ENCODE measurements around the gene ABCB10. TPM values are rescaled to one million over a fixed set of nuclear protein-coding genes. Genes with fewer than 3 reads are reported as not detected.

Gene ABCB10
- total and polyA plus RNA-seq, 5 donors from 2014 or later: 10.5 to 20.0 (median 17.1) TPM

GRCh38 chr1:229507502-229507901, 51.0 kb downstream of the ABCB10 start:
- H3K36me3 ChIP-seq (ENCODE audit: control insufficient read depth, insufficient read depth, low read length): peaks cover 17% of the 10 kb centered on the region
- Mint-ChIP-seq H3K36me3 (peaks cover 4% of the 10 kb centered on the region), H3K27me3 (peaks cover 7% of the 10 kb centered on the region), H3K4me1 (peaks cover 23 to 50% (median 39%) of the 10 kb centered on the region in 4 donors), H3K4me3 (peak overlapping the region; percentile 90 to 97 (median 95)), H3K27ac (peak overlapping the region; percentile 98 to 100 (median 99)), H3K9me3 (peaks cover 0 to 2% (median 0%) of the 10 kb centered on the region in 7 donors)
- no peaks in the 10 kb centered on the region for H3K9me3 ChIP-seq (ENCODE audit: control insufficient read depth in 2 of 2, low read length in 2 of 2)
- peak overlapping the region; percentile 95 for H3K4me3 ChIP-seq (ENCODE audit: low read depth, low read length)
- peak overlapping the region; percentile 90 for H3K27ac ChIP-seq (ENCODE audit: insufficient read depth, low read length, poor library complexity, severe bottlenecking)
- ATAC-seq (ENCODE audit: low read depth in 2 of 2): no peak
- H3K27me3 ChIP-seq (ENCODE audit: control insufficient read depth, insufficient read depth, low read length): no peaks in the 10 kb centered on the region
- peaks cover 23% of the 10 kb centered on the region for H3K4me1 ChIP-seq (ENCODE audit: control insufficient read depth, insufficient read depth, low read length, poor library complexity, severe bottlenecking)
- no peak for DNase-seq

GRCh38 chr1:229506633-229507032, 51.9 kb downstream of the ABCB10 start:
- H3K27ac Mint-ChIP-seq: peak overlapping the region in 2 of 3 donors; percentile 40 to 48
- peak overlapping the region; percentile 81 to 97 (median 92) for H3K4me3 Mint-ChIP-seq

GRCh38 chr1:229495782-229496181, 62.7 kb downstream of the ABCB10 start:
- peaks cover 76% of the 10 kb centered on the region for H3K36me3 ChIP-seq (ENCODE audit: control insufficient read depth, insufficient read depth, low read length)
- Mint-ChIP-seq H3K36me3 (peaks cover 46% of the 10 kb centered on the region), H3K4me3 (no peak overlapping the region), H3K4me1 (peaks cover 0 to 3% (median 1%) of the 10 kb centered on the region in 4 donors), H3K27ac (no peak overlapping the region), H3K9me3 (no peaks in the 10 kb centered on the region), H3K27me3 (no peaks in the 10 kb centered on the region)
- no peak overlapping the region for H3K27ac ChIP-seq (ENCODE audit: insufficient read depth, low read length, poor library complexity, severe bottlenecking)
- ATAC-seq (ENCODE audit: low read depth in 2 of 2) (no peak), DNase-seq (no peak)
- no peaks in the 10 kb centered on the region for H3K9me3 ChIP-seq (ENCODE audit: control insufficient read depth in 2 of 2, low read length in 2 of 2)
- no peaks in the 10 kb centered on the region for H3K27me3 ChIP-seq (ENCODE audit: control insufficient read depth, insufficient read depth, low read length)
- no peak overlapping the region for H3K4me3 ChIP-seq (ENCODE audit: low read depth, low read length)
- H3K4me1 ChIP-seq (ENCODE audit: control insufficient read depth, insufficient read depth, low read length, poor library complexity, severe bottlenecking): no peaks in the 10 kb centered on the region

More at GRCh38 chr1:229506633-229507032, 51.9 kb downstream of the ABCB10 start:
- peaks cover 23 to 50% (median 39%) of the 10 kb centered on the region in 4 donors for H3K4me1 Mint-ChIP-seq
- Histone ChIP-seq H3K27me3 (ENCODE audit: control insufficient read depth, insufficient read depth, low read length) (no peaks in the 10 kb centered on the region), H3K4me3 (ENCODE audit: low read depth, low read length) (peak overlapping the region; percentile 95), H3K9me3 (ENCODE audit: control insufficient read depth in 2 of 2, low read length in 2 of 2) (no peaks in the 10 kb centered on the region), H3K4me1 (ENCODE audit: control insufficient read depth, insufficient read depth, low read length, poor library complexity, severe bottlenecking) (peaks cover 23% of the 10 kb centered on the region), H3K27ac (ENCODE audit: insufficient read depth, low read length, poor library complexity, severe bottlenecking) (no peak overlapping the region), H3K36me3 (ENCODE audit: control insufficient read depth, insufficient read depth, low read length) (peaks cover 23% of the 10 kb centered on the region)
- ATAC-seq (ENCODE audit: low read depth in 2 of 2) (no peak), DNase-seq (no peak)
- H3K36me3 Mint-ChIP-seq: peaks cover 7% of the 10 kb centered on the region
- H3K27me3 Mint-ChIP-seq: peaks cover 7% of the 10 kb centered on the region
- H3K9me3 Mint-ChIP-seq: peaks cover 0 to 2% (median 0%) of the 10 kb centered on the region in 7 donors

- no peak for DNase-seq
- H3K36me3 Mint-ChIP-seq: peaks cover 48% of the 10 kb centered on the region
- H3K9me3 ChIP-seq (ENCODE audit: control insufficient read depth in 2 of 2, low read length in 2 of 2): no peaks in the 10 kb centered on the region
- H3K4me1 Mint-ChIP-seq: peaks cover 1 to 6% (median 3%) of the 10 kb centered on the region in 4 donors
- H3K4me3 ChIP-seq (ENCODE audit: low read depth, low read length): no peak overlapping the region
- ATAC-seq (ENCODE audit: low read depth in 2 of 2): no peak
- H3K4me1 ChIP-seq (ENCODE audit: control insufficient read depth, insufficient read depth, low read length, poor library complexity, severe bottlenecking): no peaks in the 10 kb centered on the region
- peak overlapping the region in 2 of 3 donors; percentile 2 to 22 for H3K27ac Mint-ChIP-seq
- H3K36me3 ChIP-seq (ENCODE audit: control insufficient read depth, insufficient read depth, low read length): peaks cover 79% of the 10 kb centered on the region
- H3K9me3 Mint-ChIP-seq: no peaks in the 10 kb centered on the region
- H3K27me3 ChIP-seq (ENCODE audit: control insufficient read depth, insufficient read depth, low read length): no peaks in the 10 kb centered on the region
- H3K4me3 Mint-ChIP-seq: no peak overlapping the region
- no peak overlapping the region for H3K27ac ChIP-seq (ENCODE audit: insufficient read depth, low read length, poor library complexity, severe bottlenecking)
- no peaks in the 10 kb centered on the region for H3K27me3 Mint-ChIP-seq
Measured at GRCh38 chr1:229487181-229487580, 71.3 kb downstream of the ABCB10 start.

- no peaks in the 10 kb centered on the region for H3K4me1 ChIP-seq (ENCODE audit: control insufficient read depth, insufficient read depth, low read length, poor library complexity, severe bottlenecking)
- no peak for ATAC-seq (ENCODE audit: low read depth in 2 of 2)
- no peak overlapping the region for H3K4me3 ChIP-seq (ENCODE audit: low read depth, low read length)
- H3K36me3 ChIP-seq (ENCODE audit: control insufficient read depth, insufficient read depth, low read length): peaks cover 87% of the 10 kb centered on the region
- H3K27ac ChIP-seq (ENCODE audit: insufficient read depth, low read length, poor library complexity, severe bottlenecking): no peak overlapping the region
- no peaks in the 10 kb centered on the region for H3K9me3 ChIP-seq (ENCODE audit: control insufficient read depth in 2 of 2, low read length in 2 of 2)
- peak overlapping the region in 1 of 4 donors; percentile 27 for H3K4me3 Mint-ChIP-seq
- DNase-seq: no peak
- no peaks in the 10 kb centered on the region for H3K9me3 Mint-ChIP-seq
- H3K36me3 Mint-ChIP-seq: peaks cover 49% of the 10 kb centered on the region
- no peaks in the 10 kb centered on the region for H3K27me3 ChIP-seq (ENCODE audit: control insufficient read depth, insufficient read depth, low read length)
- H3K4me1 Mint-ChIP-seq: peaks cover 3 to 10% (median 6%) of the 10 kb centered on the region in 4 donors
- no peak overlapping the region for H3K27ac Mint-ChIP-seq
- H3K27me3 Mint-ChIP-seq: no peaks in the 10 kb centered on the region
Measured at GRCh38 chr1:229485318-229485717, 73.2 kb downstream of the ABCB10 start.

GRCh38 chr1:229482511-229482910, 76.0 kb downstream of the ABCB10 start:
- peaks cover 90% of the 10 kb centered on the region for H3K36me3 ChIP-seq (ENCODE audit: control insufficient read depth, insufficient read depth, low read length)
- Mint-ChIP-seq H3K4me1 (peaks cover 3 to 14% (median 8%) of the 10 kb centered on the region in 4 donors), H3K9me3 (no peaks in the 10 kb centered on the region), H3K27me3 (no peaks in the 10 kb centered on the region), H3K27ac (no peak overlapping the region), H3K36me3 (peaks cover 59% of the 10 kb centered on the region), H3K4me3 (no peak overlapping the region)
- no peaks in the 10 kb centered on the region for H3K9me3 ChIP-seq (ENCODE audit: control insufficient read depth in 2 of 2, low read length in 2 of 2)
- no peaks in the 10 kb centered on the region for H3K27me3 ChIP-seq (ENCODE audit: control insufficient read depth, insufficient read depth, low read length)
- no peaks in the 10 kb centered on the region for H3K4me1 ChIP-seq (ENCODE audit: control insufficient read depth, insufficient read depth, low read length, poor library complexity, severe bottlenecking)
- H3K27ac ChIP-seq (ENCODE audit: insufficient read depth, low read length, poor library complexity, severe bottlenecking): no peak overlapping the region
- DNase-seq (no peak), ATAC-seq (ENCODE audit: low read depth in 2 of 2) (no peak)
- H3K4me3 ChIP-seq (ENCODE audit: low read depth, low read length): no peak overlapping the region

GRCh38 chr1:229480495-229480894, 78.0 kb downstream of the ABCB10 start:
- H3K9me3 Mint-ChIP-seq: no peaks in the 10 kb centered on the region
- no peak overlapping the region for H3K4me3 Mint-ChIP-seq
- Histone ChIP-seq H3K4me3 (ENCODE audit: low read depth, low read length) (no peak overlapping the region), H3K4me1 (ENCODE audit: control insufficient read depth, insufficient read depth, low read length, poor library complexity, severe bottlenecking) (no peaks in the 10 kb centered on the region), H3K36me3 (ENCODE audit: control insufficient read depth, insufficient read depth, low read length) (peaks cover 77% of the 10 kb centered on the region), H3K9me3 (ENCODE audit: control insufficient read depth in 2 of 2, low read length in 2 of 2) (no peaks in the 10 kb centered on the region), H3K27me3 (ENCODE audit: control insufficient read depth, insufficient read depth, low read length) (no peaks in the 10 kb centered on the region), H3K27ac (ENCODE audit: insufficient read depth, low read length, poor library complexity, severe bottlenecking) (no peak overlapping the region)
- peaks cover 50% of the 10 kb centered on the region for H3K36me3 Mint-ChIP-seq
- no peaks in the 10 kb centered on the region for H3K27me3 Mint-ChIP-seq
- H3K4me1 Mint-ChIP-seq: peaks cover 3 to 10% (median 7%) of the 10 kb centered on the region in 4 donors
- ATAC-seq (ENCODE audit: low read depth in 2 of 2): no peak
- no peak for DNase-seq
- no peak overlapping the region for H3K27ac Mint-ChIP-seq

GRCh38 chr1:229479660-229480399, 78.7 kb downstream of the ABCB10 start:
- Mint-ChIP-seq H3K27me3 (no peaks in the 10 kb centered on the region), H3K4me1 (peaks cover 3 to 10% (median 7%) of the 10 kb centered on the region in 4 donors), H3K36me3 (peaks cover 49% of the 10 kb centered on the region), H3K9me3 (no peaks in the 10 kb centered on the region), H3K27ac (peak overlapping the region; percentile 0 to 78 (median 11)), H3K4me3 (no peak overlapping the region)
- Histone ChIP-seq H3K27me3 (ENCODE audit: control insufficient read depth, insufficient read depth, low read length) (no peaks in the 10 kb centered on the region), H3K4me3 (ENCODE audit: low read depth, low read length) (no peak overlapping the region), H3K27ac (ENCODE audit: insufficient read depth, low read length, poor library complexity, severe bottlenecking) (no peak overlapping the region), H3K36me3 (ENCODE audit: control insufficient read depth, insufficient read depth, low read length) (peaks cover 77% of the 10 kb centered on the region), H3K9me3 (ENCODE audit: control insufficient read depth in 2 of 2, low read length in 2 of 2) (no peaks in the 10 kb centered on the region), H3K4me1 (ENCODE audit: control insufficient read depth, insufficient read depth, low read length, poor library complexity, severe bottlenecking) (no peaks in the 10 kb centered on the region)
- ATAC-seq (ENCODE audit: low read depth in 2 of 2) (no peak), DNase-seq (no peak)

All from CD4-positive, CD25-positive, alpha-beta regulatory T cell (primary cell).